ENCODE data around the gene DDX10.

DNA sequence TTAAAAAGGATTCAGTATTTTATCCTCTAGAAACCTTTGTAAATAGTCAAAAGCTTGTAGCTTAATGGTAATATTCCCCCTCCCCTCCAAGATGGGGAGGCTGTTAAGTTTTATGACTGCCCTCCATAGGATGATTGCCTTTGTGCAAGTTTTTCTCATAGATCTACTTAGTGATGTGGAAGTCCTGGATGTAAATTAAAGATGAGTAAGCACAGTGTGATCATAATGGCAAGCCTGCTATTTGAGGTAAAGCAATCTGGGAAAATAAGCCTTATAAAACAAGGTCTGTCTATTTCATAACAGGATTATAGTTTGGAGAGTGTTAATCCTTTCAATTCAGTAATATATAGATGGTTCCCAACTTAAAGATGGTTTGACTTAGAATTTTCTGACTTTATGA is 216.3 kb downstream of the DDX10 start:
- TF ChIP-seq, protein P1, sequence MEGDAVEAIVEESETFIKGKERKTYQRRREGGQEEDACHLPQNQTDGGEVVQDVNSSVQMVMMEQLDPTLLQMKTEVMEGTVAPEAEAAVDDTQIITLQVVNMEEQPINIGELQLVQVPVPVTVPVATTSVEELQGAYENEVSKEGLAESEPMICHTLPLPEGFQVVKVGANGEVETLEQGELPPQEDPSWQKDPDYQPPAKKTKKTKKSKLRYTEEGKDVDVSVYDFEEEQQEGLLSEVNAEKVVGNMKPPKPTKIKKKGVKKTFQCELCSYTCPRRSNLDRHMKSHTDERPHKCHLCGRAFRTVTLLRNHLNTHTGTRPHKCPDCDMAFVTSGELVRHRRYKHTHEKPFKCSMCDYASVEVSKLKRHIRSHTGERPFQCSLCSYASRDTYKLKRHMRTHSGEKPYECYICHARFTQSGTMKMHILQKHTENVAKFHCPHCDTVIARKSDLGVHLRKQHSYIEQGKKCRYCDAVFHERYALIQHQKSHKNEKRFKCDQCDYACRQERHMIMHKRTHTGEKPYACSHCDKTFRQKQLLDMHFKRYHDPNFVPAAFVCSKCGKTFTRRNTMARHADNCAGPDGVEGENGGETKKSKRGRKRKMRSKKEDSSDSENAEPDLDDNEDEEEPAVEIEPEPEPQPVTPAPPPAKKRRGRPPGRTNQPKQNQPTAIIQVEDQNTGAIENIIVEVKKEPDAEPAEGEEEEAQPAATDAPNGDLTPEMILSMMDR (IDR thresholded peaks at IDR 0.05): no peak
- no peak for TF ChIP-seq POLR2A (IDR thresholded peaks at IDR 0.05)

All from uterus (tissue), 2 donors.